HG02870 (cell line): ENCODE data around the gene MORC2.

Source experiments
- ATAC-seq: cut with Tn5 transposase; IDR thresholded peaks from one replicate; pipeline ENCODE4 v1.9.1; 2021; ENCODE audit warnings: mild to moderate bottlenecking, moderate library complexity; ENCODE audit not compliant: unreplicated experiment

MORC2 gene

GRCh38 chr22:30922151-30922611 is 46.4 kb downstream of the MORC2 start:
- no peak for ATAC-seq

- no peak for ATAC-seq
Measured at GRCh38 chr22:30921108-30921507, 47.5 kb downstream of the MORC2 start.

- ATAC-seq = no peak
Measured at GRCh38 chr22:30920407-30920806, 48.2 kb downstream of the MORC2 start.

GRCh38 chr22:30919973-30920372 is 48.6 kb downstream of the MORC2 start:
- no peak for ATAC-seq

GRCh38 chr22:30918761-30919160 is 49.8 kb downstream of the MORC2 start:
- no peak for ATAC-seq

GRCh38 chr22:30910358-30910757 is 58.2 kb downstream of the MORC2 start:
- ATAC-seq = no peak

- no peak for ATAC-seq
Measured at GRCh38 chr22:30909306-30909705, 59.3 kb downstream of the MORC2 start.

GRCh38 chr22:30908051-30908461 is 60.5 kb downstream of the MORC2 start:
- ATAC-seq = no peak

GRCh38 chr22:30906946-30907345 is 61.6 kb downstream of the MORC2 start:
- no peak for ATAC-seq

GRCh38 chr22:30906411-30906810 is 62.2 kb downstream of the MORC2 start:
- ATAC-seq = no peak

- ATAC-seq = no peak
Measured at GRCh38 chr22:30905696-30906341, 62.8 kb downstream of the MORC2 start.

- no peak for ATAC-seq
Measured at GRCh38 chr22:30903876-30904460, 64.6 kb downstream of the MORC2 start.

- no peak for ATAC-seq
Measured at GRCh38 chr22:30902496-30903357, 65.8 kb downstream of the MORC2 start.

- no peak for ATAC-seq
Measured at GRCh38 chr22:30894371-30894740, 74.2 kb downstream of the MORC2 start.

GRCh38 chr22:30893434-30894370 is 74.9 kb downstream of the MORC2 start:
- no peak for ATAC-seq

- no peak for ATAC-seq
Measured at GRCh38 chr22:30892731-30893221, 75.8 kb downstream of the MORC2 start.

GRCh38 chr22:30892286-30892685 is 76.3 kb downstream of the MORC2 start:
- no peak for ATAC-seq

- no peak for ATAC-seq
Measured at GRCh38 chr22:30891781-30892180, 76.8 kb downstream of the MORC2 start.

GRCh38 chr22:30891443-30891755 is 77.2 kb downstream of the MORC2 start:
- ATAC-seq = no peak

GRCh38 chr22:30890686-30891442 is 77.7 kb downstream of the MORC2 start:
- ATAC-seq = no peak
